ENCODE results near the gene CRHR1. TPM values are rescaled to one million over a fixed set of nuclear protein-coding genes. Genes with fewer than 3 reads are reported as not detected.

The CRHR1 gene
- total and polyA plus RNA-seq, 10 of the 15 experiments (the other 5 are each of a cell fraction or from before 2014, with no cell fraction given): 0.08 TPM; not detected in 9

GRCh38 chr17:45771271-45771959 lies 12.7 kb upstream of the CRHR1 start:
- Histone ChIP-seq H2AFZ (ENCODE audit: control insufficient read depth, low read depth, low read length) (no peak overlapping the region), H3K36me3 (ENCODE audit: control insufficient read depth in 2 of 2, insufficient read depth in 2 of 2, low read length in 1 of 2) (no peaks in the 10 kb centered on the region), H3K9ac (ENCODE audit: control insufficient read depth, insufficient read depth, low read length) (no peak overlapping the region), H3K4me2 (ENCODE audit: control insufficient read depth, insufficient read depth) (no peak overlapping the region), H3K27ac (ENCODE audit: control insufficient read depth, insufficient read depth) (no peak overlapping the region), H3K27me3 (replicated peaks in 1 of 2; ENCODE audit: control insufficient read depth in 2 of 2, insufficient read depth in 2 of 2, low read length in 1 of 2) (peaks cover 1 to 2% of the 10 kb centered on the region in 2 experiments; a peak in 3 of 4 replicates), H4K20me1 (ENCODE audit: control insufficient read depth, insufficient read depth) (no peaks in the 10 kb centered on the region), H3K9me3 (replicated peaks; ENCODE audit: control insufficient read depth, insufficient read depth, low read length) (no peaks in the 10 kb centered on the region), H3K4me1 (ENCODE audit: control insufficient read depth, insufficient read depth, low read length) (no peaks in the 10 kb centered on the region), H3K4me3 (no peak overlapping the region), H3K79me2 (ENCODE audit: control insufficient read depth, insufficient read depth, low read length) (no peaks in the 10 kb centered on the region)
- no peak for FAIRE-seq
- ATAC-seq: no peak
- no peak for DNase-seq (ENCODE audit: low read depth, low spot score)
- no peak for TF ChIP-seq ZBED1 (IDR thresholded peaks at IDR 0.05; ENCODE audit: borderline replicate concordance)
- no peak for TF ChIP-seq BACH1 (IDR thresholded peaks at IDR 0.05; ENCODE audit: borderline replicate concordance)
- TF ChIP-seq YY1 (IDR thresholded peaks at IDR 0.05; ENCODE audit: low read depth, low read length): no peak
- TF ChIP-seq MEF2A (IDR thresholded peaks at IDR 0.05; ENCODE audit: insufficient read depth, low read depth, low read length): no peak
- no peak for TF ChIP-seq ZNF207 (IDR thresholded peaks at IDR 0.05; ENCODE audit: borderline replicate concordance)
- TF ChIP-seq CHD2 (IDR thresholded peaks at IDR 0.05; ENCODE audit: borderline replicate concordance, low read depth, low read length): no peak
- TF ChIP-seq RFX5 (IDR thresholded peaks at IDR 0.05; ENCODE audit: low read depth, low read length): no peak
- no peak for TF ChIP-seq ASH2L (IDR thresholded peaks at IDR 0.05; ENCODE audit: borderline replicate concordance, low read depth)
- intact Hi-C loops (cut with micrococcal nuclease; ENCODE audit: unreplicated experiment): no loop called here
- no TSS peak for BruUV-seq (replicated peaks)
- ChIA-PET POLR2A (no interaction called here), RAD21 (ENCODE audit: unreplicated experiment) (no interaction called here), SMC1A (ENCODE audit: uncharacterized antibody, unreplicated experiment) (no interaction called here), CTCF (interaction anchor here (1.3 kb wide), 1 partner anchor 60 kb away, joined by 3 read pairs; no protein-coding TSS in a partner anchor)
- WGBS (ENCODE audit: insufficient coverage, insufficient replicate concordance, low lambda C conversion rate, missing lambda C conversion rate): 20% methylated on average over 12 of the region's 12 CpGs
- in situ Hi-C loops (cut with MboI): no loop called here

- Histone ChIP-seq H4K20me1 (ENCODE audit: control insufficient read depth, insufficient read depth) (no peaks in the 10 kb centered on the region; the same call in 1 of the 2 replicates), H3K4me3 (no peak overlapping the region), H2AFZ (ENCODE audit: control insufficient read depth, low read depth, low read length) (no peak overlapping the region), H3K36me3 (ENCODE audit: control insufficient read depth in 2 of 2, insufficient read depth in 2 of 2, low read length in 1 of 2) (no peaks in the 10 kb centered on the region), H3K4me1 (ENCODE audit: control insufficient read depth, insufficient read depth, low read length) (no peaks in the 10 kb centered on the region), H3K27me3 (replicated peaks in 1 of 2; ENCODE audit: control insufficient read depth in 2 of 2, insufficient read depth in 2 of 2, low read length in 1 of 2) (peaks cover 0 to 3% of the 10 kb centered on the region in 2 experiments; a peak in 3 of 4 replicates), H3K4me2 (ENCODE audit: control insufficient read depth, insufficient read depth) (no peak overlapping the region), H3K79me2 (ENCODE audit: control insufficient read depth, insufficient read depth, low read length) (no peaks in the 10 kb centered on the region), H3K27ac (ENCODE audit: control insufficient read depth, insufficient read depth) (no peak overlapping the region), H3K9ac (ENCODE audit: control insufficient read depth, insufficient read depth, low read length) (no peak overlapping the region), H3K9me3 (replicated peaks; ENCODE audit: control insufficient read depth, insufficient read depth, low read length) (no peaks in the 10 kb centered on the region)
- intact Hi-C loops (cut with micrococcal nuclease; ENCODE audit: unreplicated experiment): no loop called here
- ChIA-PET SMC1A (ENCODE audit: uncharacterized antibody, unreplicated experiment) (no interaction called here), RAD21 (ENCODE audit: unreplicated experiment) (no interaction called here), POLR2A (no interaction called here), CTCF (no interaction called here)
- in situ Hi-C loops (cut with MboI): no loop called here
- ATAC-seq: no peak
- TF ChIP-seq ZBTB33 (IDR thresholded peaks at IDR 0.05) (no peak), FOXM1 (IDR thresholded peaks at IDR 0.05; ENCODE audit: low read depth, low read length) (no peak), CHD2 (IDR thresholded peaks at IDR 0.05; ENCODE audit: borderline replicate concordance, low read depth, low read length) (no peak), RELB (IDR thresholded peaks at IDR 0.05; ENCODE audit: low read depth) (no peak), PAX8 (IDR thresholded peaks at IDR 0.05) (no peak), CEBPB (IDR thresholded peaks at IDR 0.05; ENCODE audit: borderline replicate concordance in 1 of 2, low read depth in 2 of 2, low read length in 2 of 2) (no peak), NFIC (IDR thresholded peaks at IDR 0.05; ENCODE audit: low read depth, low read length) (no peak), TCF7 (IDR thresholded peaks at IDR 0.05; ENCODE audit: borderline replicate concordance) (no peak), SMC3 (IDR thresholded peaks at IDR 0.05; ENCODE audit: borderline replicate concordance, low read length) (no peak)
- DNase-seq (ENCODE audit: low read depth, low spot score): no peak
- no TSS peak for BruUV-seq (replicated peaks)
- no peak for FAIRE-seq
- 4% methylated on average over 4 of the region's 5 CpGs for WGBS (ENCODE audit: insufficient coverage, insufficient replicate concordance, low lambda C conversion rate, missing lambda C conversion rate)
These were observed 9.0 kb upstream of the CRHR1 start for GRCh38 chr17:45775148-45775547.

Measured in GM12878 (cell line).